CD8-positive, alpha-beta memory T cell (primary cell): Measurements from ENCODE around the gene UROC1. TPM values are rescaled to one million over a fixed set of nuclear protein-coding genes. Genes with fewer than 3 reads are reported as not detected.

ENCODE experiments used
- CTCF ChIA-PET: fragments of 350-600 bp; sonication (Branson Sonifier 250); formaldehyde crosslinking; loops from one replicate; lab custom pipeline; 2021; ENCODE audit warnings: antibody characterized with exemption; lab: Charles Lee
- POLR2A ChIA-PET: fragments of 350-600 bp; sonication (Branson Sonifier 250); formaldehyde crosslinking; loops from one replicate; lab custom pipeline; 2021; ENCODE audit warnings: antibody characterized with exemption; lab: Charles Lee
- DNase-seq, 5 donors: peaks; one replicate each; pipeline versions ENCODE4 v3.0.0 to v3.0.0-alpha.2; 2020 to 2022; ENCODE audit warnings: mixed read lengths in 1 of 5
- H3K27ac ChIP-seq: one replicate; pipeline ENCODE4 v1.7.0; 2013; ENCODE audit warnings: low read depth, mild to moderate bottlenecking, low read length, moderate library complexity
- H3K27me3 ChIP-seq: 2 replicates; pipeline ENCODE4 v1.7.0; 2013; ENCODE audit warnings: low read length, mild to moderate bottlenecking; ENCODE audit not compliant: insufficient read depth, poor library complexity, severe bottlenecking
- H3K36me3 ChIP-seq: 2 replicates; pipeline ENCODE4 v1.7.0; 2013; ENCODE audit warnings: mild to moderate bottlenecking, low read length, moderate library complexity; ENCODE audit not compliant: insufficient read depth
- H3K4me1 ChIP-seq: 2 replicates; pipeline ENCODE4 v1.7.0; 2013; ENCODE audit warnings: mild to moderate bottlenecking, low read length, moderate library complexity; ENCODE audit not compliant: insufficient read depth
- H3K4me3 ChIP-seq: 2 replicates; pipeline ENCODE4 v1.7.0; 2013; ENCODE audit warnings: mild to moderate bottlenecking, low read length
- H3K9me3 ChIP-seq: 2 replicates; pipeline ENCODE4 v1.7.0; 2013; ENCODE audit warnings: mild to moderate bottlenecking, low read length
- H3K27ac Mint-ChIP-seq, 8 donors: one replicate each; pipeline ENCODE4 v1.8.0; 2020 to 2021; ENCODE audit warnings: mixed read lengths in 8 of 8, mild to moderate bottlenecking in 6 of 8, inconsistent platforms in 3 of 8, moderate library complexity in 3 of 8
- H3K27me3 Mint-ChIP-seq, 2 donors: one replicate each; pipeline ENCODE4 v1.8.0; 2020 to 2021; ENCODE audit warnings: mixed read lengths in 2 of 2, mild to moderate bottlenecking in 1 of 2, moderate library complexity in 1 of 2
- H3K36me3 Mint-ChIP-seq, 3 donors: one replicate each; pipeline ENCODE4 v1.8.0; 2020 to 2021; ENCODE audit warnings: mixed read lengths in 3 of 3, inconsistent platforms in 1 of 3, mild to moderate bottlenecking in 1 of 3
- H3K4me1 Mint-ChIP-seq, 3 donors: one replicate each; pipeline ENCODE4 v1.8.0; 2020 to 2021; ENCODE audit warnings: mixed read lengths in 3 of 3, inconsistent platforms in 1 of 3, mild to moderate bottlenecking in 1 of 3
- H3K4me3 Mint-ChIP-seq, 7 donors: one replicate each; pipeline ENCODE4 v1.8.0; 2020 to 2021; ENCODE audit warnings: mixed read lengths in 7 of 7, mild to moderate bottlenecking in 6 of 7, moderate library complexity in 4 of 7, inconsistent platforms in 2 of 7
- H3K9me3 Mint-ChIP-seq, 5 donors: one replicate each; pipeline ENCODE4 v1.8.0; 2020 to 2022; ENCODE audit warnings: mixed read lengths in 5 of 5, mild to moderate bottlenecking in 3 of 5, moderate library complexity in 2 of 5, inconsistent platforms in 1 of 5
- polyA plus RNA-seq: library from polyadenylated mRNA; unstranded; fragments of 300-500 nt; fragmentation: Illumina TruSeq; gene quantifications from one replicate; pipeline ENCODE4 v1.2.3, GENCODE V29; 2021
- total RNA-seq, 2 experiments: library from RNA; stranded (reverse); gene quantifications; one replicate each; pipeline ENCODE4 v1.2.3, GENCODE V29; 2021

Gene UROC1
- total and polyA plus RNA-seq, 3 experiments from 2014 or later: not detected

GRCh38 chr3:126549861-126550487 is 32.4 kb upstream of the UROC1 start:
- Mint-ChIP-seq H3K9me3 (no peaks in the 10 kb centered on the region), H3K4me1 (no peaks in the 10 kb centered on the region), H3K4me3 (no peak overlapping the region), H3K27me3 (peaks cover 5 to 23% of the 10 kb centered on the region in 2 donors), H3K27ac (no peak overlapping the region), H3K36me3 (no peaks in the 10 kb centered on the region)
- no peak overlapping the region for H3K27ac ChIP-seq
- ChIA-PET CTCF (no interaction called here), POLR2A (no interaction called here)
- H3K36me3 ChIP-seq: no peaks in the 10 kb centered on the region
- H3K9me3 ChIP-seq: no peaks in the 10 kb centered on the region
- H3K27me3 ChIP-seq: no peaks in the 10 kb centered on the region
- no peak overlapping the region for H3K4me3 ChIP-seq
- no peaks in the 10 kb centered on the region for H3K4me1 ChIP-seq
- no peak for DNase-seq

GRCh38 chr3:126548556-126549466 is 31.2 kb upstream of the UROC1 start:
- DNase-seq: peak in 1 of 5 donors; percentile 35
- no peaks in the 10 kb centered on the region for H3K9me3 Mint-ChIP-seq
- no peaks in the 10 kb centered on the region for H3K9me3 ChIP-seq
- no peaks in the 10 kb centered on the region for H3K4me1 ChIP-seq
- no peaks in the 10 kb centered on the region for H3K36me3 Mint-ChIP-seq
- H3K4me3 Mint-ChIP-seq: no peak overlapping the region
- no peak overlapping the region for H3K4me3 ChIP-seq
- ChIA-PET CTCF (no interaction called here), POLR2A (no interaction called here)
- peaks cover 5 to 23% of the 10 kb centered on the region in 2 donors for H3K27me3 Mint-ChIP-seq
- no peaks in the 10 kb centered on the region for H3K36me3 ChIP-seq
- peak overlapping the region in 1 of 8 donors; percentile 10 for H3K27ac Mint-ChIP-seq
- no peaks in the 10 kb centered on the region for H3K27me3 ChIP-seq
- H3K4me1 Mint-ChIP-seq: no peaks in the 10 kb centered on the region
- no peak overlapping the region for H3K27ac ChIP-seq

DNA sequence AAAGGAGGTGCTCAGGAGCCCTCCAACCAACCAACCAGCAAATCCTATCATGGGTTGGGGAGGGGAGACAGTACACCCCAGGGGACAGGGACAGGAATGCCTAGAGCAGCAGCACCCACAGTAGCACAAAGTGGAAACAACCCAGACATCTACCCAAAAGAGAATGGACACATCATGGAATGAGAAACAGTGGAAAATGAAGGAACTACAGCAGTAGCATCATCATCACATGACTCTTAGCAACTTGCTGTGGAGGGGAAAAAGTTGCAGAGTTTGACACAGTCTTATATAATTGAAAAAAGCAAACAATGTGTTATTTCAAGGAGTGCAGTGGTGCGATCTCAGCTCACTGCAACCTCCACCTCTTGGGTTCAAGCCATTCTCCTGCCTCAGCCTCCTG is 30.1 kb upstream of the UROC1 start:
- Mint-ChIP-seq H3K9me3 (no peaks in the 10 kb centered on the region), H3K27ac (no peak overlapping the region), H3K4me1 (no peaks in the 10 kb centered on the region), H3K36me3 (no peaks in the 10 kb centered on the region), H3K27me3 (peaks cover 4 to 21% of the 10 kb centered on the region in 2 donors), H3K4me3 (no peak overlapping the region)
- Histone ChIP-seq H3K27me3 (no peaks in the 10 kb centered on the region), H3K9me3 (no peaks in the 10 kb centered on the region), H3K36me3 (no peaks in the 10 kb centered on the region), H3K4me3 (no peak overlapping the region), H3K4me1 (no peaks in the 10 kb centered on the region), H3K27ac (no peak overlapping the region)
- ChIA-PET POLR2A (no interaction called here), CTCF (no interaction called here)
- DNase-seq: no peak

- no peaks in the 10 kb centered on the region for H3K36me3 Mint-ChIP-seq
- peaks cover 4 to 21% of the 10 kb centered on the region in 2 donors for H3K27me3 Mint-ChIP-seq
- CTCF ChIA-PET: no interaction called here
- no peaks in the 10 kb centered on the region for H3K9me3 Mint-ChIP-seq
- Histone ChIP-seq H3K27ac (no peak overlapping the region), H3K9me3 (no peaks in the 10 kb centered on the region), H3K4me3 (no peak overlapping the region), H3K4me1 (no peaks in the 10 kb centered on the region), H3K36me3 (no peaks in the 10 kb centered on the region), H3K27me3 (no peaks in the 10 kb centered on the region)
- peak in 1 of 5 donors; percentile 10 for DNase-seq
- H3K4me3 Mint-ChIP-seq: no peak overlapping the region
- POLR2A ChIA-PET: no interaction called here
- no peaks in the 10 kb centered on the region for H3K4me1 Mint-ChIP-seq
- H3K27ac Mint-ChIP-seq: no peak overlapping the region
Measured at GRCh38 chr3:126546549-126547239, 29.1 kb upstream of the UROC1 start.

GRCh38 chr3:126546013-126546412 is 28.4 kb upstream of the UROC1 start:
- DNase-seq: no peak
- no peak overlapping the region for H3K4me3 Mint-ChIP-seq
- H3K9me3 ChIP-seq: no peaks in the 10 kb centered on the region
- H3K4me1 ChIP-seq: no peaks in the 10 kb centered on the region
- no peak overlapping the region for H3K4me3 ChIP-seq
- H3K9me3 Mint-ChIP-seq: no peaks in the 10 kb centered on the region
- H3K36me3 Mint-ChIP-seq: no peaks in the 10 kb centered on the region
- peaks cover 4 to 19% of the 10 kb centered on the region in 2 donors for H3K27me3 Mint-ChIP-seq
- no peaks in the 10 kb centered on the region for H3K4me1 Mint-ChIP-seq
- POLR2A ChIA-PET: no interaction called here
- no peaks in the 10 kb centered on the region for H3K36me3 ChIP-seq
- H3K27ac ChIP-seq: no peak overlapping the region
- H3K27me3 ChIP-seq: no peaks in the 10 kb centered on the region
- no peak overlapping the region for H3K27ac Mint-ChIP-seq
- CTCF ChIA-PET: no interaction called here

- no peak overlapping the region for H3K27ac Mint-ChIP-seq
- no peak for DNase-seq
- no peaks in the 10 kb centered on the region for H3K9me3 Mint-ChIP-seq
- H3K27me3 Mint-ChIP-seq: peaks cover 1 to 14% of the 10 kb centered on the region in 2 donors
- H3K4me1 ChIP-seq: no peaks in the 10 kb centered on the region
- no peaks in the 10 kb centered on the region for H3K27me3 ChIP-seq
- H3K4me3 ChIP-seq: no peak overlapping the region
- H3K4me3 Mint-ChIP-seq: no peak overlapping the region
- no peaks in the 10 kb centered on the region for H3K9me3 ChIP-seq
- no peaks in the 10 kb centered on the region for H3K4me1 Mint-ChIP-seq
- ChIA-PET POLR2A (no interaction called here), CTCF (no interaction called here)
- no peaks in the 10 kb centered on the region for H3K36me3 ChIP-seq
- no peak overlapping the region for H3K27ac ChIP-seq
- H3K36me3 Mint-ChIP-seq: no peaks in the 10 kb centered on the region
Measured at GRCh38 chr3:126545544-126545943, 28.0 kb upstream of the UROC1 start.

DNA sequence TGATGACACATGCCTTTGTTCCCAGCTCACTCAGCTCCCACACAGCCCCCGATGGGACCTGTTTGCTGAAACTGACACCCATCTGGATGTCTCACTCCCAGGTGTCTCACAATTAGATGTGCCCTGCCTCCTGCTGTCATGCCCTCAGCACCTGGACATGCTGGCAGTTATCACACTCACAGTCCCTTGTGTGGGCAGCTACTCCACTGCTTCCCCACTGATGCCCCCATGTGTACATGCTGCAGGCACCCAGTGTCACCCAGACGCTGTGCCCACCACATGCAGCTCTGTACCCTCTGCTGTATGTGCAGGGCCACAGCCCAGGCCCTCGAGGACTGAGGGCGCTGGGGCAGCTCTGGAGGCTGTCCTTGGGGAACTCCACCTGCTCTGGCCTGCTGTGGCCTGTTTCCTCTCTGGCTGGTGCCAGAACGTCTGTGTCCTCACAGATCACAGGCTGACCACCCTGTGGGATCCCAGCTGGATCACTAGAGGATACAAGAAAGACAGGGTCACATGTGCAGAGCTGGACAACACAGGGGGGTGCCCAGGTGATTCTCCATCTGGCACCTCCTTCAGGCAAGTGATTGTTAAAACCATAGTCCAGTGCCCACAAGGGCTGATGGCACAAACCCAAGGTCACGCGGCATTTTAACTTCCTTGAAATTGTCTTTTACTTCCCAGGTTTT is 27.2 kb upstream of the UROC1 start:
- Mint-ChIP-seq H3K4me3 (no peak overlapping the region), H3K9me3 (no peaks in the 10 kb centered on the region), H3K27ac (no peak overlapping the region), H3K36me3 (no peaks in the 10 kb centered on the region), H3K27me3 (peaks cover 1 to 10% of the 10 kb centered on the region in 2 donors), H3K4me1 (no peaks in the 10 kb centered on the region)
- ChIA-PET POLR2A (no interaction called here), CTCF (no interaction called here)
- H3K4me1 ChIP-seq: no peaks in the 10 kb centered on the region
- no peaks in the 10 kb centered on the region for H3K36me3 ChIP-seq
- no peak for DNase-seq
- no peaks in the 10 kb centered on the region for H3K9me3 ChIP-seq
- no peak overlapping the region for H3K4me3 ChIP-seq
- no peak overlapping the region for H3K27ac ChIP-seq
- H3K27me3 ChIP-seq: no peaks in the 10 kb centered on the region
